GM12801 (cell line): ENCODE measurements around the gene DAPK1.

ENCODE experiments used
- TF ChIP-seq, protein P1 (sequence below): IDR thresholded peaks from one replicate; pipeline ENCODE4 v1.5.1; 2011; ENCODE audit warnings: control low read depth; ENCODE audit not compliant: insufficient read length; ENCODE audit errors: extremely low read depth

DAPK1 gene

DNA sequence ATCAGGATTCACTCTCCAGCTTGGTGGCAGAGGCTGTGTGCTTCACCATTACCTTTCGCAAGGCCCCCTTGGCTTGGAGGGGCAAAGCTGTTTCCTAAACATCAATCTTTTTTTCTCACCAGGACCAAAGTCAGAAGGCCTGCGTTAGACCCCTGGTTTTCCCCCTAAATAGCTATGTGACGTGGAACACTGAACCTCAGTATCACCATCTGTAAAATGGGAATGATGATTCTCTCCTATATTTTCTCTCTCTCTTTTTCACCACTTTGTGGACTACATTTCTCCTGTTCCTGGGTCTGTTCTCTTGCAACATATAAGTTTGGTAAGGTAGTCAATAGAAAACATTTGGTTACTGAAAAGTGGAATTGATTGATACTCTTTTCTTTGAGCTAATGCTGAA is 50.5 kb downstream of the DAPK1 start:
- TF ChIP-seq, protein P1, sequence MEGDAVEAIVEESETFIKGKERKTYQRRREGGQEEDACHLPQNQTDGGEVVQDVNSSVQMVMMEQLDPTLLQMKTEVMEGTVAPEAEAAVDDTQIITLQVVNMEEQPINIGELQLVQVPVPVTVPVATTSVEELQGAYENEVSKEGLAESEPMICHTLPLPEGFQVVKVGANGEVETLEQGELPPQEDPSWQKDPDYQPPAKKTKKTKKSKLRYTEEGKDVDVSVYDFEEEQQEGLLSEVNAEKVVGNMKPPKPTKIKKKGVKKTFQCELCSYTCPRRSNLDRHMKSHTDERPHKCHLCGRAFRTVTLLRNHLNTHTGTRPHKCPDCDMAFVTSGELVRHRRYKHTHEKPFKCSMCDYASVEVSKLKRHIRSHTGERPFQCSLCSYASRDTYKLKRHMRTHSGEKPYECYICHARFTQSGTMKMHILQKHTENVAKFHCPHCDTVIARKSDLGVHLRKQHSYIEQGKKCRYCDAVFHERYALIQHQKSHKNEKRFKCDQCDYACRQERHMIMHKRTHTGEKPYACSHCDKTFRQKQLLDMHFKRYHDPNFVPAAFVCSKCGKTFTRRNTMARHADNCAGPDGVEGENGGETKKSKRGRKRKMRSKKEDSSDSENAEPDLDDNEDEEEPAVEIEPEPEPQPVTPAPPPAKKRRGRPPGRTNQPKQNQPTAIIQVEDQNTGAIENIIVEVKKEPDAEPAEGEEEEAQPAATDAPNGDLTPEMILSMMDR: no peak

DNA sequence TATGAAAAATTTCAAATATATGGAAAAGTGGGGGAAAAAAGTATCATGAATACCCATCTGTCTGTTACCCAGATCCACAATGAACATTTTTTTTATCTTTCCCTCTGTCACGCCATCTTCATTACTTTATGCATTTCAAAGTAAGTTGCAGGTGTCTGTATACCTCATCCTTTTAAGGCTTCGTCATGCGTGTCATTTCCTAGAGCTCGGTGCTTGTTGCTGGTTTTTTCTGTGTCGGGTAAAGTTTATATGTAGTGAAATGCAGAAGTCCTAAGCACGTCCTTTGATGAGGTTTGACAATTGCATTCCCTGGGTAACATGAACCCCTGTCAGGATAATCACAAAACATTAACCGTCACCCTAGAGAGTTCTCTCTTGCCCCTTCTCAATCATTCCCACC is 52.1 kb downstream of the DAPK1 start:
- TF ChIP-seq, protein P1: no peak

DNA sequence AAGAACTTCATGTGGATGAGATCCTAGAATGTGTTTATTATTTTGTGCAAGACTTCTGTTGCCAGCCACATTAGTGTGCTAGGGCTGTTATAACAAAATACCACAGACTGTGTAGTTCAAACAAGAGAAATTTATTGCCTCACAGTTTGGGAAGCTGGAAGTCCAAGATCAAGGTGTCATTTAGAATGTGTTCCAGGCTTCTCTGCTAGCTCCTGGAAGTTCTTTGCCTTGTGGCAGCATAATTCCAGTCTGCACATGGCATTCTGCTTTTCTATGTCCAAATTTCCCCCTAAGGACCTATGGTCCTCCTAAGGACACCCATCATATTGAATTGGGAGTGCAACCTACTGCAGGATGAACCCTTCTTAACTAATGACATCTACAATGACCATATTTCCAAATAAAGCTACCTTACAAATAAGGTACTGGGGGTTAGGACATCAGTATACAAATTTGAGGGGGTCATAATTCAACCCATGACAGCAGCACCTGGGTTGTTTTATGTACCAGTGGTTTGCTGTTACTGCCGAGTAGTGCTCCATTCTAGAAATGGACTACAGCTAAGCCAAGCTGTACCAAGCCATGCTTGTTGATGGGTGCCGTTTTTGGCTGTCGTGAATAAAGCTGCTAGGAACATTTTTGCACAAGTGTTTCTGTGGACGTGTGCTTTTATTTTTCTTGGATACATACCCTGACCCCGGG is 52.7 kb downstream of the DAPK1 start:
- TF ChIP-seq, protein P1: no peak

DNA sequence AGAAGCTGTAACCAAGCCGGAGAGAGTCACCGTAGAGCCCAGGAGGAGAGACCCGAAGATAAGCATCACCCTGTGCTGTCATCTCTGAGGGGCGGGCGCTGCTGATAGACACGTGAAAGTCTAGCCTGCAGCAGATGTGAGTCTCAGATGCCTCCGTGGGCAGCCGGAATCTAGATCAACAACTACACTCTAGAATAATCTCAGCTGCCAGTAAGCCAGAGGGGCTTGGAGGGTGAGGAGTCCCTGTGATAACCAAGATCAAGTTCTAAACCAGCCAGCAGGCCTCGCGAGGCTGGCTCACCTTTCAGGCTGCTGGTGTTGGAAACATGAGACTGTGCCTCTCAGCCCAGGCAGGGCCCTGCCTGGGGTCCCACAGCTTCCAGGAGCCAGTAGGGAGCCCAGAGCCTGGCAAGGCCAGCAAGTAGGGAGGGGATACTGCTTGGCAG is 54.1 kb downstream of the DAPK1 start:
- TF ChIP-seq, protein P1: no peak

DNA sequence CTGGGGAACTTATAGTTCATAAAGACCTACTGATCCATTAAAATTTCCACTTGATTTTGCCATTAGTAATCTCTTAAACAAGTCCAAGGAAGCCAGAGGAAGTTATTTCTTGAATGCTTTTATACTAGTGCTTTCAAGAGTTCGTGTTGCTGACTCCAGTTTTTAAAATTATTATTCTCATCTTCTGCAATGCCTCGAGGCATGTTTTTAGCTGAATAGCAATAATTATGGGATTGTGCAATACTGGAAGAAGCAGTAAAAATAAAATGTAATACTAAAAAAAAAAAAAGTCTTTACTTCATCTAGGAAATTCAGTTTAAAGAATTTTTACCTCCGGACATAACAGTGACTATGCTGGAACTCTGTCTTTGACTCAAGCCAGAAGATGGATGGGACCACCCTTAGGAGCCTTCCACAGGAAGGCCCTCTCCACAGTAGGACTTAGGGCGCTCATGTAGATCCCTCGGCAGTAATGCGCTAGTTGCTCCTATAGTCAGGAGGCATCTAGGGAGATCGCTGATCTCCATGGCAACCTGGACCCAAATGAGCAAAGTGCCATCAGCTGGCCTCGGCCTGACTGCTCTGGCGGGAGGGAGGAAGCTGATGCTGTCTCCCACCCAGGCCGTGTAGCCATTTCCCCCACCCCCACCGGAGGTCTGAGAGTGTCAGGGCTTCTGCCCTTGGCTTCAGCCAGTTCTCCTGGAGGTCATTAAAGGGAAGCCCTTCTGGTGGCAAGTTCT is 56.7 kb downstream of the DAPK1 start:
- TF ChIP-seq, protein P1: no peak

DNA sequence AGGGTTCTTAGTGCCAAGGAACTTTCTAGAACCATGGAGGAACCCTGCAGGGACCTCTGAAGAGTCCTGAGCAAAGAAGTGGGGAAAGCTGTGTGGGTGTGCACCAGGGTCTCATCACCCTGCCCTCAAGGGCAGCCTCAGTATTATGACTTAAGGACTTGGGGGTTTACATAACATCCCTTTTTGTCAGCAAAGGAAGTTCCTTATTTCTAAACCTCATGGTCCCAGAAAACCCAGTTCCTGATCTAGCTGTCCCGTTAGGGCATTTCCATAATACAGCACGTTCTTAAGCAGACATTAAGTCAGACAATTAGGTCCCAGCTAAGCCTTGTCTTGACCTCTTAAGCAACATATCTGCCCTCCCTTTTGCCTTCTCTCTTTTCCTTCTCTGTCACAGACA is 57.3 kb downstream of the DAPK1 start:
- TF ChIP-seq, protein P1: no peak

DNA sequence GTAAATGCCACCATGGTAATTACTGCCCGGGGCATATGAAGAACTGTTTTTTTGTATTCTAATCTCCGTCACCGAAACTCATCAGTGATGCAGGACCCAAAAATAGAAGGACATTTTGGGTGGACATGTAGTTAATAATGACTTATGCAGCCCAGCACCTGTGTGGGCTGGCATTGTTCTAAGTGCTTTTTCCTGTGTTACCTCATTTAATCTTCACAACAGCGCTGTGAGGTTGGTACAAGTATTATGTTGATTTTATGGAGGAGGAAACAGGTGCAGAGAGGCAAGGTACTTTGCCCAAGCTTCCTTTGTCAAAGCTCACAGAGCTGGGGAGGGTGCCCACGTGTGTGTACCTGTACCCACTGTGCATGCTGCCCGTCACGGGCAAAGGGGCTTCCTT is 58.4 kb downstream of the DAPK1 start:
- TF ChIP-seq, protein P1: no peak
